ENCODE data around the gene NTMT2.

NTMT2 gene

DNA sequence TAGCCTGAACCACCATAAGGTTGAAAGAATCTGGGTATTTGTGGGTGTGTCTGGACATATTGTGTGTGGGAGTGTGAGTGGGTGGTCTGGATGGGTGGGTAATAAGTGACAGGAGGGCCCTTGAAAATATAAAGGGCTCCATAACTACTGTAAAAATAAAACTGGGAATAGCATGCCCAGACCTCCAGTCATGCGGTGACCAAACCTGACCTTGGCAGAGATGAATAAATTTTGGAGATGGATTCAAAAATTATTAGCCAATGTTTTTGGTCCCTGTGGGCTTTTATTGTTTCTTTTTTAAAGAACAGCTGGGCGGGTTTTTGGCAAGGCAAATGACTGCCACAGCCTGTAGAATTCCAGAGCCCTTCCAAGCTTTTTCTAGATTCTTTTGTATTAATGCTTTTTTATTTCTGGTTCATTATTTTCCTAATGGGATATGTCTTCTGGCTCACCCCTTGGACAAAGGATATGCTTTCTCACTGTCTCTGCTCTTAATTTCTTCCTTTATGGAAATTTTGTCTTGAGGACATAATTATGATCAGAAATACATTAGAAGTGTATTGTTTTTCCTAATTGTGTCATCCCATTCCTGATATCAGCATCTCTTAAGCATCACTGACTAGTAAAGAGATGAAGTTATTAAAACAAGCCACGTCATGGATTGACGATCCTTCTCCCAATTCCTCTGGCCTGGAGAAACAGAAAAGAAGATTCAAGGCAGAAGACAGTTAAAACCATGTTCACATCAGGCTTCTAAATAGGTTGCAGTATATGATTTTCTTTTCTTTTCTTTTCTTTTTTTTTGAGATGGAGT lies 69.5 kb downstream of the NTMT2 start:
- Histone ChIP-seq H3K4me1 (ENCODE audit: low read length) (peaks cover 6% of the 10 kb centered on the region; the same call in 1 of the 2 replicates), H2AFZ (ENCODE audit: low read depth, low read length) (no peak overlapping the region), H3K9ac (ENCODE audit: low read length) (no peak overlapping the region), H3K36me3 (replicated peaks; ENCODE audit: low read depth, low read length) (no peaks in the 10 kb centered on the region), H3K27ac (ENCODE audit: low read length) (no peak overlapping the region), H3K4me2 (ENCODE audit: low read length) (no peak overlapping the region), H3K4me3 (ENCODE audit: low read length) (no peak overlapping the region), H4K20me1 (ENCODE audit: insufficient read depth, low read length) (no peaks in the 10 kb centered on the region), H3K27me3 (ENCODE audit: low read depth, low read length) (peaks cover 2% of the 10 kb centered on the region; the same call in 1 of the 2 replicates), H3K9me3 (ENCODE audit: insufficient read depth, low read length) (no peaks in the 10 kb centered on the region; the same call in 1 of the 2 replicates), H3K79me2 (ENCODE audit: low read length) (no peaks in the 10 kb centered on the region)
- TF ChIP-seq EZH2phosphoT487 (IDR thresholded peaks at IDR 0.05; ENCODE audit: low read depth), result no peak
- TF ChIP-seq, protein P1, sequence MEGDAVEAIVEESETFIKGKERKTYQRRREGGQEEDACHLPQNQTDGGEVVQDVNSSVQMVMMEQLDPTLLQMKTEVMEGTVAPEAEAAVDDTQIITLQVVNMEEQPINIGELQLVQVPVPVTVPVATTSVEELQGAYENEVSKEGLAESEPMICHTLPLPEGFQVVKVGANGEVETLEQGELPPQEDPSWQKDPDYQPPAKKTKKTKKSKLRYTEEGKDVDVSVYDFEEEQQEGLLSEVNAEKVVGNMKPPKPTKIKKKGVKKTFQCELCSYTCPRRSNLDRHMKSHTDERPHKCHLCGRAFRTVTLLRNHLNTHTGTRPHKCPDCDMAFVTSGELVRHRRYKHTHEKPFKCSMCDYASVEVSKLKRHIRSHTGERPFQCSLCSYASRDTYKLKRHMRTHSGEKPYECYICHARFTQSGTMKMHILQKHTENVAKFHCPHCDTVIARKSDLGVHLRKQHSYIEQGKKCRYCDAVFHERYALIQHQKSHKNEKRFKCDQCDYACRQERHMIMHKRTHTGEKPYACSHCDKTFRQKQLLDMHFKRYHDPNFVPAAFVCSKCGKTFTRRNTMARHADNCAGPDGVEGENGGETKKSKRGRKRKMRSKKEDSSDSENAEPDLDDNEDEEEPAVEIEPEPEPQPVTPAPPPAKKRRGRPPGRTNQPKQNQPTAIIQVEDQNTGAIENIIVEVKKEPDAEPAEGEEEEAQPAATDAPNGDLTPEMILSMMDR (IDR thresholded peaks at IDR 0.05; ENCODE audit: low read depth, low read length), result no peak

DNA sequence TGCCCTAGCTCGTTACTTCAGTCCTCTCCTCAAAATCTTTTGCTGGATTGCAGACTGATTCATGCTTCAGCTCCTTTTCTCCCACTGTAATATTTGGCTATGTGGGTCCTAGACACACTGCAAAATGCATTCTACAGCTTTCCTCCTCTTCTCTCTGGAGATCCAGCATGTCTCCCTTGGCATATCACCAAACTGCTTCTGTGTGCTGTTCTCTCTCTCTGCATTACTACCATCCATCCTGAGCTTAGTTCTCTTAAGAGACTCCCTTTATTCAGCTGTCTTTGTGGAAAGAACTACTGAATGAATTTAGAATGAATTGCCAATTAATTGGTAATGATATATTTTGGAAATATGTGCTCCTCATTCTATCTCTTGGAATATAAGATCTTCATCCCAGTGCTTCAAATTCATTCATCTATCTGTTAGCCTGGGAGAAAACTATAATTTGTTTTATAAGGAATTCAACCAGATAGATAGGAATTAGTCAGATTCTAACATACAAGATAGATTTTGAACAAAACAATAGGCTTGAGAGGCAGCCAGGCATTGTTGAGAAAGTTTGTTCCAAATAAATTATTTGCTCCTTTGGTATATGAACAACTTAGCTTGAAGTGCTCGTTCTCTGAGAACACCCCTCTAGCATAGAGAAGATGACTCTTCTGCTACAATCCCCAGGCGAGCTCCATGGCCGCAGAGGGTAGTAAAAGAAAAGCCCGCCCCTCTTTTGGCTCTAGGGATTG lies 71.9 kb downstream of the NTMT2 start:
- Histone ChIP-seq H3K4me3 (ENCODE audit: low read length) (no peak overlapping the region), H3K36me3 (replicated peaks; ENCODE audit: low read depth, low read length) (no peaks in the 10 kb centered on the region), H4K20me1 (ENCODE audit: insufficient read depth, low read length) (no peaks in the 10 kb centered on the region), H3K9me3 (ENCODE audit: insufficient read depth, low read length) (no peaks in the 10 kb centered on the region; the same call in 1 of the 2 replicates), H3K27ac (ENCODE audit: low read length) (no peak overlapping the region), H3K4me1 (ENCODE audit: low read length) (peaks cover 6% of the 10 kb centered on the region; the same call in 1 of the 2 replicates), H3K4me2 (ENCODE audit: low read length) (no peak overlapping the region), H3K9ac (ENCODE audit: low read length) (no peak overlapping the region), H2AFZ (ENCODE audit: low read depth, low read length) (no peak overlapping the region), H3K79me2 (ENCODE audit: low read length) (no peaks in the 10 kb centered on the region), H3K27me3 (ENCODE audit: low read depth, low read length) (peaks cover 2% of the 10 kb centered on the region; the same call in 1 of the 2 replicates)
- TF ChIP-seq, protein P1 (IDR thresholded peaks at IDR 0.05; ENCODE audit: low read depth, low read length), result no peak

DNA sequence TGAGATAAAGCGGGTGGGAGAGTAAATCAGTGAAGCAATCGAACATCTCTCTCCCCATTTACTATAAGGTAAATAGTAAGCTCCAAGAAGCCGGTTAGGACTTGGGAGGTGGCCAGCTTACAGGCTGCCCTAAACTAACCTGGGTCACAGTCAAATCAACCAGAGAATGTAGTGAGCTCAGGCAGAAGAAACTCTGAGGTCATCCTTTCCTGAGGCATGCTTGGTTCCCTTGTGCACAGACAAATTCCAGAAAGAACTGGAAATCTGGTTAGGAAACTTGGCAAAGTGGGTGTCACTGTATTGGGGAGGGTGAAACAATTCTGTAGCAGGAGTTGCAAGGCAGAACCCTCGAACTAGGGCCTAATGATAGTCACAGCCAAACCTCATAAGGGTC lies 72.5 kb downstream of the NTMT2 start:
- H3K27me3 ChIP-seq (ENCODE audit: low read depth, low read length), result peaks cover 2% of the 10 kb centered on the region; the same call in 1 of the 2 replicates
- H3K9ac ChIP-seq (ENCODE audit: low read length), result no peak overlapping the region
- H3K36me3 ChIP-seq (replicated peaks; ENCODE audit: low read depth, low read length), result no peaks in the 10 kb centered on the region
- H2AFZ ChIP-seq (ENCODE audit: low read depth, low read length), result no peak overlapping the region
- no peak overlapping the region for H3K4me3 ChIP-seq (ENCODE audit: low read length)
- no peaks in the 10 kb centered on the region; the same call in 1 of the 2 replicates for H3K9me3 ChIP-seq (ENCODE audit: insufficient read depth, low read length)
- H3K4me2 ChIP-seq (ENCODE audit: low read length), result no peak overlapping the region
- peaks cover 6% of the 10 kb centered on the region; the same call in 1 of the 2 replicates for H3K4me1 ChIP-seq (ENCODE audit: low read length)
- no peak overlapping the region for H3K27ac ChIP-seq (ENCODE audit: low read length)
- no peak for TF ChIP-seq EZH2phosphoT487 (IDR thresholded peaks at IDR 0.05; ENCODE audit: low read depth)
- TF ChIP-seq, protein P1 (IDR thresholded peaks at IDR 0.05; ENCODE audit: low read depth, low read length), result no peak
- no peaks in the 10 kb centered on the region for H4K20me1 ChIP-seq (ENCODE audit: insufficient read depth, low read length)
- H3K79me2 ChIP-seq (ENCODE audit: low read length), result no peaks in the 10 kb centered on the region

Data from OCI-LY3 (cell line).